ENCODE data around the gene KDM6A.

- TF ChIP-seq CTCF (IDR thresholded peaks at IDR 0.05) (no peak), POLR2A (IDR thresholded peaks at IDR 0.05) (no peak)
These were observed 256.0 kb downstream of the KDM6A start for GRCh38 chrX:45128896-45129454.
